Caco-2 (cell line): Measurements from ENCODE around the gene PLPP7. TPM values are rescaled to one million over a fixed set of nuclear protein-coding genes. Genes with fewer than 3 reads are reported as not detected.

Source experiments
- BruUV-seq: library from RNA; stranded (reverse); fragments of 400-500 nt; replicated peaks from 2 replicates; lab custom pipeline; 2021; lab: Mats Ljungman, UMichigan
- CTCF ChIA-PET: fragments of 300-600 bp; sonication (Branson Sonifier 250); formaldehyde crosslinking; loops from one replicate; lab custom pipeline; 2022; ENCODE audit warnings: antibody characterized with exemption; lab: Charles Lee
- POLR2A ChIA-PET: fragments of 300-600 bp; sonication (Branson Sonifier 250); formaldehyde crosslinking; loops from one replicate; lab custom pipeline; 2022; ENCODE audit warnings: antibody characterized with exemption; lab: Charles Lee
- DNase-seq, 2 experiments: peaks; one replicate each; pipeline versions ENCODE4 v3.0.0 to v3.0.0-alpha.2; 2020 to 2022
- H3K27me3 ChIP-seq: replicated peaks from 2 replicates; pipeline ENCODE4 v1.6.0; 2011; ENCODE audit warnings: low read length; ENCODE audit not compliant: control insufficient read depth, insufficient read depth
- H3K36me3 ChIP-seq: 2 replicates; pipeline ENCODE4 v1.5.1; 2011; ENCODE audit warnings: low read length; ENCODE audit not compliant: control insufficient read depth, insufficient read depth
- H3K4me1 ChIP-seq: fragments of 250-450 bp; sonication (Bioruptor Pico); 2 replicates; pipeline ENCODE4 v1.5.1; 2020; ENCODE audit warnings: mild to moderate bottlenecking
- H3K4me3 ChIP-seq: 2 replicates; pipeline ENCODE4 v1.5.1; 2011; ENCODE audit warnings: low read depth, mild to moderate bottlenecking, control low read depth, low read length
- H3K9me3 ChIP-seq: fragments of 250-450 bp; sonication (Bioruptor Pico); 2 replicates; pipeline ENCODE4 v1.5.1; 2020; ENCODE audit warnings: mild to moderate bottlenecking, moderate library complexity
- H3K27ac Mint-ChIP-seq: one replicate; pipeline ENCODE4 v1.8.0; 2022; ENCODE audit warnings: mixed read lengths; ENCODE audit not compliant: unreplicated experiment
- H3K27me3 Mint-ChIP-seq: one replicate; pipeline ENCODE4 v1.8.0; 2022; ENCODE audit warnings: mixed read lengths; ENCODE audit not compliant: insufficient read depth, unreplicated experiment
- H3K36me3 Mint-ChIP-seq: one replicate; pipeline ENCODE4 v1.8.0; 2022; ENCODE audit warnings: mild to moderate bottlenecking, mixed read lengths; ENCODE audit not compliant: insufficient read depth, unreplicated experiment
- H3K4me1 Mint-ChIP-seq: one replicate; pipeline ENCODE4 v1.8.0; 2022; ENCODE audit warnings: low read depth, mixed read lengths; ENCODE audit not compliant: unreplicated experiment
- H3K4me3 Mint-ChIP-seq: one replicate; pipeline ENCODE4 v1.8.0; 2022; ENCODE audit warnings: mild to moderate bottlenecking, moderate library complexity, mixed read lengths; ENCODE audit not compliant: unreplicated experiment
- H3K9me3 Mint-ChIP-seq: one replicate; pipeline ENCODE4 v1.8.0; 2022; ENCODE audit warnings: mixed read lengths; ENCODE audit not compliant: unreplicated experiment
- CTCF ChIP-seq, 2 experiments: fragments of 200-600 bp in 1 of 2; IDR thresholded peaks; 1 replicate in 1 of 2; 2 replicates in 1 of 2; pipeline versions ENCODE4 v1.5.1 to v1.8.0; 2011 to 2022; ENCODE audit warnings: antibody characterized with exemption in 1 of 2, control low read depth in 1 of 2, inconsistent platforms in 1 of 2, low read depth in 1 of 2, low read length in 1 of 2, mild to moderate bottlenecking in 1 of 2, moderate library complexity in 1 of 2; ENCODE audit not compliant: insufficient read depth in 1 of 2, severe bottlenecking in 1 of 2, unreplicated experiment in 1 of 2
- intact Hi-C: fragments of 100-400 bp; cut with micrococcal nuclease; formaldehyde crosslinking; loops from one replicate; pipeline ENCODE4 v1.10.0; 2022; ENCODE audit not compliant: unreplicated experiment
- total RNA-seq: library from RNA; stranded (reverse); gene quantifications from 2 replicates; pipeline ENCODE4 v1.2.3, GENCODE V29; 2022

PLPP7 gene
- total RNA-seq, 1 experiment from 2014 or later: 0.11 TPM

GRCh38 chr9:131282175-131282574, 7.3 kb upstream of the PLPP7 start:
- ChIA-PET POLR2A (no interaction called here), CTCF (no interaction called here)
- Mint-ChIP-seq H3K27me3 (peaks cover 12% of the 10 kb centered on the region), H3K9me3 (no peaks in the 10 kb centered on the region), H3K4me1 (peaks cover 7% of the 10 kb centered on the region), H3K36me3 (no peaks in the 10 kb centered on the region), H3K4me3 (peak overlapping the region; percentile 60), H3K27ac (no peak overlapping the region)
- H3K9me3 ChIP-seq: no peaks in the 10 kb centered on the region
- no TSS peak for BruUV-seq
- peaks cover 7% of the 10 kb centered on the region for H3K4me1 ChIP-seq
- no peak for TF ChIP-seq CTCF (IDR thresholded peaks at IDR 0.05; ENCODE audit: insufficient read depth in 1 of 2, low read depth in 1 of 2, low read length in 1 of 2, severe bottlenecking in 1 of 2, unreplicated experiment in 1 of 2)
- H3K27me3 ChIP-seq: peaks cover 1% of the 10 kb centered on the region; the same call in 1 of the 2 replicates
- intact Hi-C loops: no loop called here
- H3K4me3 ChIP-seq: no peak overlapping the region; the same call in 1 of the 2 replicates
- DNase-seq: no peak
- H3K36me3 ChIP-seq: no peaks in the 10 kb centered on the region

GRCh38 chr9:131282688-131283422, 6.7 kb upstream of the PLPP7 start:
- Histone ChIP-seq H3K27me3 (peaks cover 1% of the 10 kb centered on the region; the same call in 1 of the 2 replicates), H3K9me3 (no peaks in the 10 kb centered on the region), H3K4me1 (peaks cover 7% of the 10 kb centered on the region), H3K36me3 (no peaks in the 10 kb centered on the region), H3K4me3 (peak overlapping the region; percentile 27)
- Mint-ChIP-seq H3K9me3 (no peaks in the 10 kb centered on the region), H3K27ac (no peak overlapping the region), H3K27me3 (peaks cover 12% of the 10 kb centered on the region), H3K4me3 (peak overlapping the region; percentile 60), H3K36me3 (no peaks in the 10 kb centered on the region), H3K4me1 (peaks cover 7% of the 10 kb centered on the region)
- no TSS peak for BruUV-seq
- ChIA-PET CTCF (no interaction called here), POLR2A (no interaction called here)
- intact Hi-C loops: no loop called here
- no peak for TF ChIP-seq CTCF (IDR thresholded peaks at IDR 0.05; ENCODE audit: insufficient read depth in 1 of 2, low read depth in 1 of 2, low read length in 1 of 2, severe bottlenecking in 1 of 2, unreplicated experiment in 1 of 2)
- DNase-seq: peak in 1 of 2 experiments; percentile 50

- Mint-ChIP-seq H3K27ac (no peak overlapping the region), H3K36me3 (no peaks in the 10 kb centered on the region), H3K4me3 (no peak overlapping the region), H3K4me1 (peaks cover 7% of the 10 kb centered on the region), H3K27me3 (peaks cover 12% of the 10 kb centered on the region), H3K9me3 (no peaks in the 10 kb centered on the region)
- intact Hi-C loops: no loop called here
- peaks cover 1% of the 10 kb centered on the region; the same call in 1 of the 2 replicates for H3K27me3 ChIP-seq
- ChIA-PET POLR2A (interaction anchor here (0.6 kb wide), 1 partner anchor 23 kb away, joined by 5 read pairs; no protein-coding TSS in a partner anchor), CTCF (no interaction called here)
- no peaks in the 10 kb centered on the region for H3K36me3 ChIP-seq
- DNase-seq: no peak
- no peaks in the 10 kb centered on the region for H3K9me3 ChIP-seq
- no peak for TF ChIP-seq CTCF (IDR thresholded peaks at IDR 0.05; ENCODE audit: insufficient read depth in 1 of 2, low read depth in 1 of 2, low read length in 1 of 2, severe bottlenecking in 1 of 2, unreplicated experiment in 1 of 2)
- no TSS peak for BruUV-seq
- no peak overlapping the region for H3K4me3 ChIP-seq
- no peaks in the 10 kb centered on the region for H3K4me1 ChIP-seq
Observed at GRCh38 chr9:131284856-131285255, 4.7 kb upstream of the PLPP7 start.
